ENCODE results near the gene ZFP36. TPM values are rescaled to one million over a fixed set of nuclear protein-coding genes. Genes with fewer than 3 reads are reported as not detected.
A peak's percentile ranks its signal among the peaks of the same experiment; 100 is the strongest.

The ZFP36 gene
- total and polyA plus RNA-seq, 3 experiments from 2014 or later, result 32.8 to 355 (median 36.4) TPM

- Histone ChIP-seq H3K4me1 (ENCODE audit: insufficient read depth, low read length) (no peaks in the 10 kb centered on the region), H3K9me3 (ENCODE audit: low read length) (no peaks in the 10 kb centered on the region), H3K4me3 (ENCODE audit: low read length) (no peak overlapping the region), H3K27me3 (ENCODE audit: insufficient read depth, low read length, poor library complexity, severe bottlenecking) (no peaks in the 10 kb centered on the region), H3K36me3 (ENCODE audit: insufficient read depth, low read length) (peaks cover 37% of the 10 kb centered on the region), H3K27ac (ENCODE audit: low read depth, low read length) (no peak overlapping the region)
- Mint-ChIP-seq H3K36me3 (peaks cover 0 to 95% (median 19%) of the 10 kb centered on the region in 3 donors), H3K9me3 (no peaks in the 10 kb centered on the region), H3K4me1 (no peaks in the 10 kb centered on the region), H3K27me3 (no peaks in the 10 kb centered on the region), H3K27ac (peak overlapping the region in 3 of 8 donors; percentile 5 to 85 (median 48)), H3K4me3 (peak overlapping the region in 1 of 7 donors; percentile 18)
- ChIA-PET POLR2A (no interaction called here), CTCF (interaction anchor here (1.2 kb wide), 1 partner anchor 18 kb away, joined by 3 read pairs; no protein-coding TSS in a partner anchor)
- DNase-seq, result no peak
Measured at GRCh38 chr19:39380521-39381502, 25.8 kb upstream of the ZFP36 start.

DNA sequence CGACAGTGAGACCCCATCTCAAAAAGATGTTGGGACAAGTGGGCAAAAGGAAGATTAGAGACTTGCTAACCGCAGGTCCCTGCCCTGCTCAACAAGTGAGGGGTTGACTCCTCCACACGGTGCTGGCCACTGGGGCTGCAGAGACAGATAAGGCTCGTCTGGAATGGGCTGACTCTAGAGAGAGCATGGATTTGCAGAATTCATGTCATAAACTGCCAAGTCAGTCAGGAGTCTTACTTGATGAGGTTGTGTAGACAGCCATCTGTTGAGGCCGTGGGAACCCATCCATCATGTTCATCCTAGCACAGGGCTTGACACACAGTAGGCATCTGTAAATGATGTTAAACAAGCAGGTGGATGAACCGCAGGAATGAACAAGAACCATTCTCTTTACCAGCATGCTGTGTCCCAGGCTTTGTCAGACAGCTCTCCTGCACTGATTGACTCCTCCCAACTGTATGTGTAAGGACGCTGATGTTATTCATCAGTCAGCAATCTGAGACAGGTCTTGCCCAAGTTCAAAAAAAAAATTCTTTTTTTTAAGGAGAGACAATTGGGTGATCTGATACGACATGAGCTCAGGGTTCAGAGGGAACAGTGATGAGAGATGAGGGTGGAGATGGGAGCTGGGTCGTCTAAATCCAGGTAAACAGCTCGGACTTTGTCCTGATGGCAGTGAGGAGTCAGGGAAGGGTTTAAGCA, 24.6 kb upstream of the ZFP36 start:
- Histone ChIP-seq H3K9me3 (ENCODE audit: low read length) (no peaks in the 10 kb centered on the region), H3K4me1 (ENCODE audit: insufficient read depth, low read length) (no peaks in the 10 kb centered on the region), H3K36me3 (ENCODE audit: insufficient read depth, low read length) (peaks cover 33% of the 10 kb centered on the region), H3K27me3 (ENCODE audit: insufficient read depth, low read length, poor library complexity, severe bottlenecking) (no peaks in the 10 kb centered on the region), H3K27ac (ENCODE audit: low read depth, low read length) (no peak overlapping the region), H3K4me3 (ENCODE audit: low read length) (no peak overlapping the region)
- H3K27me3 Mint-ChIP-seq, result no peaks in the 10 kb centered on the region
- CTCF ChIA-PET, result interaction anchor here (1.1 kb wide), 1 partner anchor 30 kb away, joined by 3 read pairs; the partner anchor contains the start of gene PLEKHG2
- DNase-seq, result no peak
- no peaks in the 10 kb centered on the region for H3K9me3 Mint-ChIP-seq
- H3K27ac Mint-ChIP-seq, result peak overlapping the region in 6 of 8 donors; percentile 9 to 97 (median 64)
- no peaks in the 10 kb centered on the region for H3K4me1 Mint-ChIP-seq
- POLR2A ChIA-PET, result no interaction called here
- H3K36me3 Mint-ChIP-seq, result peaks cover 0 to 95% (median 22%) of the 10 kb centered on the region in 3 donors
- peak overlapping the region in 1 of 7 donors; percentile 20 for H3K4me3 Mint-ChIP-seq

DNA sequence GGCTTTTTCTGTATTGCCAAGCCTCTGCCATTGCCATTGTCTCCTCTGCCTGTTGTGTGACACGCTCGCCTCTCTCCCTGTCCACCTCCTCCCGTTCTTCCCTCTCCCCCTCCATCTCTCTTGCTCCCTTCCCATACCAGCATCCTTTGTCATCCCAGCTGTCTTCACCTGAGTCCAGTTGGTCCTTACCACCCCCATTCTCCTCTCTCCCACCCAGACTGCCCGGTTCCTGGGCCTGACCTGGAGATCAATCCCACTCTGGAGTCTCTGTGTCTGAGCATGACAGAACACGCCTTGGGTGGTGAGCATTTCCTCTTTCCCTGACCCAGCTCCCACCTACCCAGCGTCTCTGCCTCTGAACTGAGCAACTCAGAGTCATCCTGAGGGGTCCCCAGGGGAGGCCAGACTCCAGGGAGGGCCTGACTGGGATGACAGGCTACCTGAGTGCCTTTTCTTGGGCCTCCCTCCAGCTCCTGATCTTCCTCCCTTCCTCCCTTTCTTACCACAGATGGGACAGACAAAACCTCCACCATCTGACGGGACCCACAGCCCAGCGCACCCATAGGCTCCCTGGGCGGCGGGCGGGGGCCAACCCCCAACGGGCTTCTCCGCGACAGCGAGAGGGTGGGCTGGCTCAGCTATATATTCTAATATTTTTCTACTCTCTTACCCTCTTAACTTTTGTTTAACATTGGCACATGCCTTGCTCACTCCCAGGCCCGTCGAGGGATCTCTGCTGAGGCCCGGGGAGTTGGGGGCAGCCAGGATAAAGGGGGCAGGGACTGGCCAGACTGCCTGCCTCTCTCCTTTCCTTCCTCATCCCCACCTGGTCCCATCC, 23.4 kb upstream of the ZFP36 start:
- Mint-ChIP-seq H3K4me3 (peak overlapping the region in 2 of 7 donors; percentile 37 to 51), H3K36me3 (peaks cover 0 to 93% (median 17%) of the 10 kb centered on the region in 3 donors), H3K27me3 (no peaks in the 10 kb centered on the region), H3K9me3 (no peaks in the 10 kb centered on the region), H3K27ac (peak overlapping the region in 4 of 8 donors; percentile 5 to 72 (median 65)), H3K4me1 (peaks cover 0 to under 1% (median under 1%) of the 10 kb centered on the region in 3 donors)
- POLR2A ChIA-PET, result interaction anchor here (0.6 kb wide), 1 partner anchor 542 kb away, joined by 7 read pairs; no protein-coding TSS in a partner anchor
- H3K27me3 ChIP-seq (ENCODE audit: insufficient read depth, low read length, poor library complexity, severe bottlenecking), result no peaks in the 10 kb centered on the region
- CTCF ChIA-PET, result interaction anchor here (1.1 kb wide), 1 partner anchor 29 kb away, joined by 3 read pairs; the partner anchor contains the start of gene PLEKHG2
- no peaks in the 10 kb centered on the region for H3K4me1 ChIP-seq (ENCODE audit: insufficient read depth, low read length)
- H3K36me3 ChIP-seq (ENCODE audit: insufficient read depth, low read length), result peaks cover 36% of the 10 kb centered on the region
- no peak overlapping the region for H3K4me3 ChIP-seq (ENCODE audit: low read length)
- H3K9me3 ChIP-seq (ENCODE audit: low read length), result no peaks in the 10 kb centered on the region
- H3K27ac ChIP-seq (ENCODE audit: low read depth, low read length), result no peak overlapping the region
- DNase-seq, result no peak

- Mint-ChIP-seq H3K4me3 (no peak overlapping the region), H3K4me1 (peaks cover 11 to 13% (median 13%) of the 10 kb centered on the region in 3 donors), H3K27ac (peak overlapping the region in 4 of 8 donors; percentile 66 to 84 (median 78)), H3K36me3 (peaks cover 0 to 89% (median 18%) of the 10 kb centered on the region in 3 donors), H3K27me3 (peaks cover 0 to 2% of the 10 kb centered on the region in 2 donors), H3K9me3 (no peaks in the 10 kb centered on the region)
- POLR2A ChIA-PET, result no interaction called here
- Histone ChIP-seq H3K9me3 (ENCODE audit: low read length) (no peaks in the 10 kb centered on the region), H3K27me3 (ENCODE audit: insufficient read depth, low read length, poor library complexity, severe bottlenecking) (no peaks in the 10 kb centered on the region), H3K36me3 (ENCODE audit: insufficient read depth, low read length) (peaks cover 38% of the 10 kb centered on the region), H3K27ac (ENCODE audit: low read depth, low read length) (no peak overlapping the region), H3K4me3 (ENCODE audit: low read length) (no peak overlapping the region), H3K4me1 (ENCODE audit: insufficient read depth, low read length) (peaks cover 7% of the 10 kb centered on the region)
- DNase-seq, result no peak
- CTCF ChIA-PET, result interaction anchor here (1.4 kb wide), 1 partner anchor 13 kb away, joined by 3 read pairs; no protein-coding TSS in a partner anchor
Measured at GRCh38 chr19:39384839-39385568, 21.6 kb upstream of the ZFP36 start.

DNA sequence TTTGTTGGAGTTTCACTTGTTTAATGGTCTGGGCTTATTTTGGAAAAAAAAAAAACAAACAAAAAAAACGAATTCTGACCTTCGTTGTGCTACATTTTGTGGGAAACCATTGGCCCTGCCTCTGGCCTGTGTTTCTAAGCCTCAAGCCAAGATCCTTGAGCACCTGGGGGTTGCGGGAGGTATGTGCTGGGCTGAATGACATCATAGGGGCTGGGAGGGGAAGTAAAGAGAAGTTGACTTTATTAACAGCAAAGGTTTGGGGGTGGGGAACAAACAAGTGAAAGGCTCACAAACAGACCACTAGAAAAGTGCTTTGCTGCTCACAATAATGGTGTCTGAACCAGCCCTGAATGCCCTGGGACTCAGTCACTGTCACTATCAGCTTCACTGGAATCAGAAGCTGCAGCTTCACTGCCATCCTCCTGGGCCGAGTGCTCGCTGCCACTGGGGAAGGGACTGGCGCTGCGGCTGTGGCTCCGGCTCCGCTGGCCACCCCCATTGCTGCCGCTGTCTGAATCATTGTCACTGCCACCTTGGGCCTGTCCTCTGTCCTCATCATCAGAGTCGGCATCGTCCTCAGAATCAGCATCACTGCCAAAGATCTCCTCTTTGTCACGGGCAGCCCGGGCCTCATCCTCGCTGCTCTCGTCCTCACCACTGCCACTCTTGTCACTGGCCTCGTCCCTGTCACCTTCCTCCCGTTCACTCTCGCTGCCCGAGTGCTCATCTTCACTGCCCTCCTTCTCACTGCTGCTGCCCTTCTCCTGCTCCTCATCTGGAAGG, 20.8 kb upstream of the ZFP36 start:
- Mint-ChIP-seq H3K36me3 (peaks cover 0 to 87% (median 18%) of the 10 kb centered on the region in 3 donors), H3K4me3 (peak overlapping the region in 1 of 7 donors; percentile 75), H3K9me3 (no peaks in the 10 kb centered on the region), H3K27me3 (peaks cover 0 to 2% of the 10 kb centered on the region in 2 donors), H3K4me1 (peaks cover 16 to 19% (median 18%) of the 10 kb centered on the region in 3 donors), H3K27ac (peak overlapping the region; percentile 7 to 84 (median 58))
- peaks cover 12% of the 10 kb centered on the region for H3K4me1 ChIP-seq (ENCODE audit: insufficient read depth, low read length)
- no peaks in the 10 kb centered on the region for H3K27me3 ChIP-seq (ENCODE audit: insufficient read depth, low read length, poor library complexity, severe bottlenecking)
- H3K9me3 ChIP-seq (ENCODE audit: low read length), result no peaks in the 10 kb centered on the region
- no peak overlapping the region for H3K27ac ChIP-seq (ENCODE audit: low read depth, low read length)
- POLR2A ChIA-PET, result no interaction called here
- DNase-seq, result no peak
- H3K4me3 ChIP-seq (ENCODE audit: low read length), result no peak overlapping the region
- CTCF ChIA-PET, result interaction anchor here (1.4 kb wide), 1 partner anchor 12 kb away, joined by 3 read pairs; no protein-coding TSS in a partner anchor
- H3K36me3 ChIP-seq (ENCODE audit: insufficient read depth, low read length), result peaks cover 35% of the 10 kb centered on the region

- Mint-ChIP-seq H3K4me1 (peaks cover 23 to 27% (median 26%) of the 10 kb centered on the region in 3 donors), H3K36me3 (peaks cover 0 to 87% (median 16%) of the 10 kb centered on the region in 3 donors), H3K4me3 (peak overlapping the region in 1 of 7 donors; percentile 4), H3K27ac (peak overlapping the region in 4 of 8 donors; percentile 72 to 88 (median 82)), H3K27me3 (peaks cover 0 to 2% of the 10 kb centered on the region in 2 donors), H3K9me3 (no peaks in the 10 kb centered on the region)
- POLR2A ChIA-PET, result no interaction called here
- DNase-seq, result no peak
- no peaks in the 10 kb centered on the region for H3K9me3 ChIP-seq (ENCODE audit: low read length)
- CTCF ChIA-PET, result no interaction called here
- H3K4me3 ChIP-seq (ENCODE audit: low read length), result no peak overlapping the region
- peaks cover 12% of the 10 kb centered on the region for H3K4me1 ChIP-seq (ENCODE audit: insufficient read depth, low read length)
- peaks cover 35% of the 10 kb centered on the region for H3K36me3 ChIP-seq (ENCODE audit: insufficient read depth, low read length)
- H3K27me3 ChIP-seq (ENCODE audit: insufficient read depth, low read length, poor library complexity, severe bottlenecking), result no peaks in the 10 kb centered on the region
- H3K27ac ChIP-seq (ENCODE audit: low read depth, low read length), result no peak overlapping the region
Measured at GRCh38 chr19:39386557-39386956, 20.1 kb upstream of the ZFP36 start.

Data from CD8-positive, alpha-beta memory T cell (primary cell).